Endothelial cell of umbilical vein (primary cell): Measurements from ENCODE around the gene NTMT2. TPM values are rescaled to one million over a fixed set of nuclear protein-coding genes. Genes with fewer than 3 reads are reported as not detected.

ENCODE experiments used
- BruUV-seq: library from RNA; stranded (reverse); fragments of 400-500 nt; replicated peaks from 2 replicates; lab custom pipeline; 2021; lab: Mats Ljungman, UMichigan
- CTCF ChIA-PET: fragments of 300-600, 350-600 bp; sonication (Branson Sonifier 250); formaldehyde crosslinking; loops from one replicate; lab custom pipeline; 2021; ENCODE audit warnings: antibody characterized with exemption, inconsistent platforms; lab: Charles Lee
- POLR2A ChIA-PET: fragments of 300-600, 350-600 bp; sonication (Branson Sonifier 250); formaldehyde crosslinking; loops from one replicate; lab custom pipeline; 2021; ENCODE audit warnings: antibody characterized with exemption, inconsistent platforms; lab: Charles Lee
- DNase-seq: peaks from one replicate; pipeline ENCODE4 v3.0.0-alpha.2; 2011; ENCODE audit warnings: low read depth, low spot score
- FAIRE-seq: peaks from 2 replicates; lab custom pipeline; 2011; peaks lifted over from hg19 to GRCh38; lab: Jason Lieb, UNC
- H2AFZ ChIP-seq: 2 replicates; pipeline ENCODE4 v1.6.0; 2012; ENCODE audit warnings: low read depth, low read length, control low read depth, inconsistent platforms
- H3K27ac ChIP-seq: 2 replicates; pipeline ENCODE4 v1.5.1; 2011; ENCODE audit warnings: low read depth, mild to moderate bottlenecking, control low read depth, low read length, moderate library complexity; ENCODE audit not compliant: insufficient read depth
- H3K27me3 ChIP-seq, 2 experiments: 2 replicates each; pipeline versions ENCODE4 v1.6.0 to v1.6.1; 2011; ENCODE audit warnings: low read length in 2 of 2, mixed read lengths in 1 of 2; ENCODE audit not compliant: control insufficient read depth in 2 of 2, insufficient read depth in 2 of 2
- H3K36me3 ChIP-seq, 2 experiments: 2 replicates in 1 of 2; 3 replicates in 1 of 2; pipeline ENCODE4 v1.5.1; 2011; ENCODE audit warnings: low read length in 2 of 2, mild to moderate bottlenecking in 1 of 2, moderate library complexity in 1 of 2; ENCODE audit not compliant: control insufficient read depth in 2 of 2, insufficient read depth in 2 of 2; ENCODE audit errors: extremely low read depth in 1 of 2
- H3K4me1 ChIP-seq: 3 replicates; pipeline ENCODE4 v1.5.1; 2011; ENCODE audit warnings: mild to moderate bottlenecking, low read length; ENCODE audit not compliant: control insufficient read depth, insufficient read depth; ENCODE audit errors: extremely low read depth
- H3K4me2 ChIP-seq: 2 replicates; pipeline ENCODE4 v1.6.1; 2011; ENCODE audit warnings: low read length, control low read depth, mixed read lengths; ENCODE audit not compliant: insufficient read depth
- H3K4me3 ChIP-seq, 3 experiments: fragments of 200-600 bp in 1 of 3; sonication (generic), shearing (Covaris generic) in 1 of 3; replicated peaks in 1 of 3; 2 replicates each; pipeline ENCODE4 v1.5.1; 2011 to 2016; ENCODE audit warnings: control low read depth in 3 of 3, low read length in 3 of 3, mild to moderate bottlenecking in 2 of 3, inconsistent platforms in 1 of 3, low read depth in 1 of 3, moderate library complexity in 1 of 3; ENCODE audit not compliant: insufficient read depth in 1 of 3
- H3K79me2 ChIP-seq: 2 replicates; pipeline ENCODE4 v1.6.0; 2012; ENCODE audit warnings: low read length, inconsistent platforms; ENCODE audit not compliant: control insufficient read depth, insufficient read depth
- H3K9ac ChIP-seq: replicated peaks from 2 replicates; pipeline ENCODE3; 2011; ENCODE audit warnings: low read length, control low read depth; ENCODE audit not compliant: insufficient read depth; ENCODE audit errors: extremely low read depth
- H3K9me1 ChIP-seq: replicated peaks from 3 replicates; pipeline ENCODE4 v1.6.0; 2011; ENCODE audit warnings: mild to moderate bottlenecking, low read length; ENCODE audit not compliant: control insufficient read depth, insufficient read depth; ENCODE audit errors: extremely low read depth
- H3K9me3 ChIP-seq: replicated peaks from 2 replicates; pipeline ENCODE4 v1.5.1; 2012; ENCODE audit warnings: low read length, inconsistent platforms; ENCODE audit not compliant: control insufficient read depth, insufficient read depth
- H4K20me1 ChIP-seq: replicated peaks from 2 replicates; pipeline ENCODE3; 2011; ENCODE audit warnings: mild to moderate bottlenecking, low read length; ENCODE audit not compliant: control insufficient read depth, insufficient read depth; ENCODE audit errors: extremely low read depth
- CTCF ChIP-seq, 2 donors: IDR thresholded peaks; 1 replicate in 1 of 2; 2 replicates in 1 of 2; pipeline ENCODE4 v1.5.1; 2011; ENCODE audit warnings: low read length in 2 of 2, mild to moderate bottlenecking in 2 of 2, moderate library complexity in 2 of 2, control low read depth in 1 of 2, inconsistent platforms in 1 of 2, low read depth in 1 of 2; ENCODE audit not compliant: insufficient read depth in 1 of 2; ENCODE audit errors: extremely low read depth in 1 of 2
- EZH2 ChIP-seq: IDR thresholded peaks from 2 replicates; pipeline ENCODE4 v1.6.1; 2012; ENCODE audit warnings: borderline replicate concordance, low read depth, mild to moderate bottlenecking, moderate library complexity, low read length, inconsistent platforms; ENCODE audit not compliant: severe bottlenecking
- FOS ChIP-seq: IDR thresholded peaks from 2 replicates; pipeline ENCODE4 v1.6.1; 2011; ENCODE audit warnings: mild to moderate bottlenecking, low read length, moderate library complexity, borderline replicate concordance; ENCODE audit not compliant: insufficient read depth
- GATA2 ChIP-seq: IDR thresholded peaks from 2 replicates; pipeline ENCODE4 v1.7.0; 2011; ENCODE audit warnings: low read depth, mild to moderate bottlenecking, moderate library complexity, mixed read lengths, low read length; ENCODE audit not compliant: insufficient read length, insufficient read depth
- JUN ChIP-seq: IDR thresholded peaks from 2 replicates; pipeline ENCODE4 v1.6.1; 2011; ENCODE audit warnings: borderline replicate concordance, low read depth; ENCODE audit not compliant: insufficient read length, insufficient read depth
- MAX ChIP-seq: IDR thresholded peaks from 2 replicates; pipeline ENCODE4 v1.6.1; 2011; ENCODE audit not compliant: insufficient read depth, insufficient read length
- MYC ChIP-seq: IDR thresholded peaks from one replicate; pipeline ENCODE4 v1.6.1; 2011; ENCODE audit warnings: mild to moderate bottlenecking, low read depth, low read length
- POLR2A ChIP-seq: IDR thresholded peaks from 2 replicates; pipeline ENCODE4 v1.6.1; 2012; ENCODE audit warnings: low read depth, mild to moderate bottlenecking, control low read depth, low read length
- POLR2AphosphoS5 ChIP-seq: IDR thresholded peaks from 2 replicates; pipeline ENCODE4 v1.6.1; 2012; ENCODE audit warnings: low read depth, mild to moderate bottlenecking, control low read depth, low read length, moderate library complexity; ENCODE audit not compliant: insufficient read depth
- dilution Hi-C: fragments of 300-500 bp; cut with MboI; formaldehyde crosslinking; loops from one replicate; pipeline ENCODE4 v1.15.0; 2019; ENCODE audit warnings: low sequenced_read_pairs; ENCODE audit not compliant: extremely low pct_ligation_motif_present
- intact Hi-C: fragments of 100-400 bp; cut with micrococcal nuclease; formaldehyde crosslinking; loops from one replicate; pipeline ENCODE4 v1.10.0; 2022
- polyA plus RNA-seq, 4 experiments: library from polyadenylated mRNA; depleted of rRNA in 3 of 4; stranded (reverse) in 3 of 4; unstranded in 1 of 4; fragments of >200 nt; gene quantifications; 2 replicates each; pipeline versions ENCODE4 v1.2.1 to v1.2.3, GENCODE V29; 2011 to 2012; ENCODE audit warnings: missing spikeins in 1 of 4
- total RNA-seq: library from RNA; stranded (reverse); gene quantifications from 2 replicates; pipeline ENCODE4 v1.2.3, GENCODE V29; 2021

The NTMT2 gene
- total and polyA plus RNA-seq, 2 donors (not counting 3 experiments of a cell fraction or from before 2014, with no cell fraction given) = not detected

GRCh38 chr1:170122366-170122765 is 23.4 kb upstream of the NTMT2 start:
- no peaks in the 10 kb centered on the region for H3K9me3 ChIP-seq
- no peak overlapping the region for H3K9ac ChIP-seq
- dilution Hi-C loops = no loop called here
- no peak for FAIRE-seq
- no peak overlapping the region for H3K27ac ChIP-seq
- no peaks in the 10 kb centered on the region for H3K36me3 ChIP-seq
- no peak for TF ChIP-seq POLR2A
- no peak for TF ChIP-seq JUN
- TF ChIP-seq MYC = no peak
- TF ChIP-seq GATA2 = no peak
- TF ChIP-seq POLR2AphosphoS5 = no peak
- no peak for TF ChIP-seq CTCF (IDR thresholded peaks at IDR 0.05; ENCODE audit: extremely low read depth in 1 of 2, insufficient read depth in 1 of 2, low read depth in 1 of 2, low read length in 2 of 2)
- TF ChIP-seq MAX = no peak
- TF ChIP-seq EZH2 = no peak
- no peak for TF ChIP-seq FOS
- no peak overlapping the region for H2AFZ ChIP-seq
- no TSS peak for BruUV-seq
- ChIA-PET CTCF (interaction anchor here (0.7 kb wide), 1 partner anchor 1049 kb away, joined by 4 read pairs; no protein-coding TSS in a partner anchor), POLR2A (no interaction called here)
- H3K27me3 ChIP-seq = no peaks in the 10 kb centered on the region
- H3K4me2 ChIP-seq = no peak overlapping the region
- no peaks in the 10 kb centered on the region for H3K9me1 ChIP-seq
- H3K4me1 ChIP-seq = no peaks in the 10 kb centered on the region
- no peaks in the 10 kb centered on the region for H3K79me2 ChIP-seq
- intact Hi-C loops = no loop called here
- no peaks in the 10 kb centered on the region for H4K20me1 ChIP-seq
- H3K4me3 ChIP-seq = no peak overlapping the region
- no peak for DNase-seq
